NCI-H2081 treated with DMSO at 0.1 percent for 48 hours (cell line): ENCODE data around the gene EIF4E2.
"Not testable (repeated sequence)": the region's sequence is repeated elsewhere in the genome, so short reads cannot be mapped to it uniquely, and the experiment has no call there.

Experiments
- DNase-seq: peaks from one replicate; lab custom pipeline; 2025; lab: John Stamatoyannopoulos, UW

EIF4E2 gene

DNA sequence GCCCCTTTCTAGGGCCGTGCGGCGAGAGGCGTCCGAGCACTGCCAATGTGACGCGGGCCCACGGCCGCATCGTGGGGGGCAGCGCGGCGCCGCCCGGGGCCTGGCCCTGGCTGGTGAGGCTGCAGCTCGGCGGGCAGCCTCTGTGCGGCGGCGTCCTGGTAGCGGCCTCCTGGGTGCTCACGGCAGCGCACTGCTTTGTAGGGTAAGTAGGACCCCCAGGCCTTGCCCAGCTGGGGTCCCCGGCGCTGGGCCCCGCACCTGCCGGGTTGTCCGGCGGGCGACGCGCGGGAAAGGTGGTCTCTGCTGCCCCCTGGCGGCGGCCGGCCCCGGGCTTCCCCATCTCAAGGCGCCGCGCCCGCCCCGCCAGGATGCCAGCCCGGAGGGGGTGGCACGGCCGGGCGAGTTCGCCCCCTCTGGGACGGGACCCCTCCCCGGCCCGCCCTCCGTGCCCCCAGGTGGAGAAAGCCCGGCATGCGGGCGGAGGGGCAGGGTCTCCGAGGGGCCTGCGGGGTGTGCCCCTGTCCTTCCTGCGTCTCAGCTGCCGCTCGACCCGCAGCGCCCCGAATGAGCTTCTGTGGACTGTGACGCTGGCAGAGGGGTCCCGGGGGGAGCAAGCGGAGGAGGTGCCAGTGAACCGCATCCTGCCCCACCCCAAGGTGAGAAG is 28.4 kb upstream of the EIF4E2 start:
- DNase-seq = no peak

DNA sequence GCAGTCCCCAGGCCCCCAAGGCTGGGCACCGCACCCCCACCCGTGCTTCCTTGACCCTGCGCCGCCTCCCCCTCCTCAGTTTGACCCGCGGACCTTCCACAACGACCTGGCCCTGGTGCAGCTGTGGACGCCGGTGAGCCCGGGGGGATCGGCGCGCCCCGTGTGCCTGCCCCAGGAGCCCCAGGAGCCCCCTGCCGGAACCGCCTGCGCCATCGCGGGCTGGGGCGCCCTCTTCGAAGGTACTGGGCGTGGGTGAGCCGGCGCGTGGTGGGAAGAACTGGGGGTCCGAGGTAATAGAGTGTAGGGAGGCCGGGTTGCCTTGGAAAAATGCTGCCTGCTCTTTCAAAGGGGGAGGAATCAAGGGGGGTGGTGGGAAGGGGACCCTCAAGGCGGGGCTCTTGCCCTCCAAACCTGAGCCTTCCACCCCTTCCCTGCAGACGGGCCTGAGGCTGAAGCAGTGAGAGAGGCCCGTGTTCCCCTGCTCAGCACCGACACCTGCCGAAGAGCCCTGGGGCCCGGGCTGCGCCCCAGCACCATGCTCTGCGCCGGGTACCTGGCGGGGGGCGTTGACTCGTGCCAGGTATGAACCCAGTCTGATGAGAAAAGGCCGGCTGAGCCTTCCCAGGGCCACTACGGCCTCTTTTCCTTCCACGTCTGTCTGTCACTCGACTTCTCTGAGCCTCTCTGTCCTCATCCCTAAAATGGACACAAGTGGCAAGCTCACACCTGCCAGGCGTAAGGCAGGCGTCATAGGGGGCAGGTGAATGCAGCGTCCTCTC is 27.7 kb upstream of the EIF4E2 start:
- DNase-seq = no peak

DNA sequence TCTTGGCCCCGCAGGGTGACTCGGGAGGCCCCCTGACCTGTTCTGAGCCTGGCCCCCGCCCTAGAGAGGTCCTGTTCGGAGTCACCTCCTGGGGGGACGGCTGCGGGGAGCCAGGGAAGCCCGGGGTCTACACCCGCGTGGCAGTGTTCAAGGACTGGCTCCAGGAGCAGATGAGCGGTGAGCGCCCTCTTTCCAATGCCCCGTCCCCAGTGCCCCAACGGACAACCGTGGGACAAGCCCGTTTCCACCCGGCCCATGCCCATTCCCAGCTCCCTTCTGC is 27.1 kb upstream of the EIF4E2 start:
- no peak for DNase-seq

DNA sequence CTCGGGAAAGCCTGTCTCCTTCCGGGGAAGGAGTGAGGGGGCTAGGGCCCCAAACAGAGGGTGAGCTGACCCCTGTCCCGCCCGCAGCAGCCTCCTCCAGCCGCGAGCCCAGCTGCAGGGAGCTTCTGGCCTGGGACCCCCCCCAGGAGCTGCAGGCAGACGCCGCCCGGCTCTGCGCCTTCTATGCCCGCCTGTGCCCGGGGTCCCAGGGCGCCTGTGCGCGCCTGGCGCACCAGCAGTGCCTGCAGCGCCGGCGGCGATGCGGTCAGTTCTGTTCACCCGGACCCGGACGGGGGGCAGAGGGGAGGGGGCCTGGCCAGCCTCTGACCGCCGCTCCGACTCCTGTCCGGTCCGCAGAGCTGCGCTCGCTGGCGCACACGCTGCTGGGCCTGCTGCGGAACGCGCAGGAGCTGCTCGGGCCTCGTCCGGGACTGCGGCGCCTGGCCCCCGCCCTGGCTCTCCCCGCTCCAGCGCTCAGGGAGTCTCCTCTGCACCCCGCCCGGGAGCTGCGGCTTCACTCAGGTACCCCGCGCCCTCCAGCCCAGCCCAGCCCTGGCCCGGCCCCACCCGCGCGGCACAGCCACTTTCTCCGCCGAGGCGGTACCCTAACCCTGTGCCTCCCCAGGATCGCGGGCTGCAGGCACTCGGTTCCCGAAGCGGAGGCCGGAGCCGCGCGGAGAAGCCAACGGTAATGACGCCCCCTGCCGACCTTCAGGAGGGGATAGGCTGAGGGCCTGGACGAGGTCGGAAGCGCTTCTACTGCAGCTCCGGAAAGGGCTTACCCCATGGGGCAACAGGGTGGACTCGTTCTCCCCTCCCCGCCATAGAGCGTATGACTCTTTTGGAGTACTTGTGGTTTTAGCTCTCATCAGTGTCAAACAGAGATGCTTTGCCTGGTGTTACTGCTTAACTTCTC is 26.5 kb upstream of the EIF4E2 start:
- no peak for DNase-seq

DNA sequence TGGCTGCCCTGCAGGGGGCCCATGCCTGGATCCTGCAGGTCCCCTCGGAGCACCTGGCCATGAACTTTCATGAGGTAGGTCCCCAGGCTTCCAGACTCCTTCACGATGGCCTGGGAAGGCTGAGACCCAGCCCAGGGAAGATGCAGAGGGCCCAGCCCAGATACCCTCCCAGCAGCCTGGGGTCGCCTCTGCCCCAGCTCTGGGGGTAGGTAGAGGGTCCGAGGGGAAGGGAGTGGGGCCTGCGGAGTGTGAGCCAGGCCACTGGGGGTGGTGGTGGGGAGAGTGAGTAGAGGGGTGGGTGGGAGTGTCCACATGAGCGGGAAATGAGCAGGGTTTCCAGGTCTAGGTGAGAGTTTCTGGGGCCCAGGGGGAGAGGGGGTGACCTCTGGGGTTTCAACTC is 25.7 kb upstream of the EIF4E2 start:
- no peak for DNase-seq

DNA sequence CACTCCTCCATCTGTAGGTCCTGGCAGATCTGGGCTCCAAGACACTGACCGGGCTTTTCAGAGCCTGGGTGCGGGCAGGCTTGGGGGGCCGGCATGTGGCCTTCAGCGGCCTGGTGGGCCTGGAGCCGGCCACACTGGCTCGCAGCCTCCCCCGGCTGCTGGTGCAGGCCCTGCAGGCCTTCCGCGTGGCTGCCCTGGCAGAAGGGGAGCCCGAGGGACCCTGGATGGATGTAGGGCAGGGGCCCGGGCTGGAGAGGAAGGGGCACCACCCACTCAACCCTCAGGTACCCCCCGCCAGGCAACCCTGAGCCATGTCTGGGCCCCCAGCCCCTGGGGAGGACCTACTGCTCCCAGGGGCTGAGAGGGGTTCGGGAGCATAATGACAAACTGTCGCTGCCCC is 25.3 kb upstream of the EIF4E2 start:
- no peak for DNase-seq

DNA sequence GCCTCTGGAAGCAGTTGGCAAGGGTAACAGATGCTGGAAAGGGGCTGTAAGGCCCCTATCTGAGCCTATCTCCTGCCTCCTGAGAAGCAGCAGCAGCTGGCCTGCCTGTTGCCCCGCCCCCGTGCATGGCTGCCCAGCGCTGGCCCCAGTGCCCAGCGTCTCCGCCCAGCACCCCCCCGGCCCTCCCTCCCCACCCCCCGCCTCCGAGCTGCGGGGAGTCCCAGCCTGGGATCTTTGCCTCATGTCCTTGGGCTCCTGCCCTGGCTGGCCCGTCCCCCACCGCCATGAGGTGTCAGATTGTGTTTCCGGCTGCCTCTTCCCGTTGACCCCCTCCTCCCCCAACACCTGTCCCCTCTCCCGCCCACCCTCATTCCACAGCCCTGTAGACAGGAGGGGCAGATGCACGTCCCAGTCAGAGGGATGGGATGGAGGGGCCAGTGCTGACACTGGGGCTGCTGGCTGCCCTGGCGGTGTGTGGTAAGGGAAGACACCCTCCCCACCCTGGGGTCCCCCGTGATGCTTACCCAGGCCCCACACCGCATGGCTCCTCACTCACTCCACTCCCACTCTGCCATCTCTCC is 24.6 kb upstream of the EIF4E2 start, which contains the start of gene CHRND:
Gene CHRND, plus strand, starts transcription at position 370 of the 581 bp plus-strand sequence. Its CDS starts 56 bp downstream, at position 426.
- DNase-seq = no peak

DNA sequence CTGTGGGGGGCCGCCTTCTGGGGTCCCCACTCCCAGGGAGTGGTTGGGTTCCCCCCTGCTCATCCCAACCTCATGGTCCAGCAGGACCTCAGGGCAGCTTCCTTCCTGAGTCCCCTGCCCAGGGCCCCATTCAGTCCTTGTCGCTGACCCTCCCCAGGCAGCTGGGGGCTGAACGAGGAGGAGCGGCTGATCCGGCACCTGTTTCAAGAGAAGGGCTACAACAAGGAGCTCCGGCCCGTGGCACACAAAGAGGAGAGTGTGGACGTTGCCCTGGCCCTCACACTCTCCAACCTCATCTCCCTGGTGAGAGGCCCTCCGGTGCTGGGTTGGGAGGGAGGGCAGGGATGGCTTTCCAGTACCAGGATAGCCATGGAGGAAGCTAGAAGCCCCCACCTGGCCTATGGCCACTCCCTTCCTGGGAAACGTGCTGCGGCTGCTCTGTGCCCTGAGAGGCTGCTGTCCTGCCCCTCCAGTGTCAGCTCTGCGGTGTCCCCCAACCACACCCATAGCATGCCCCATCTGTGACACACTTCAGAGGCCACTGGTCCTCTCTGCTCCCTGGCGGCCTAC is 24.0 kb upstream of the EIF4E2 start:
- DNase-seq = no peak

DNA sequence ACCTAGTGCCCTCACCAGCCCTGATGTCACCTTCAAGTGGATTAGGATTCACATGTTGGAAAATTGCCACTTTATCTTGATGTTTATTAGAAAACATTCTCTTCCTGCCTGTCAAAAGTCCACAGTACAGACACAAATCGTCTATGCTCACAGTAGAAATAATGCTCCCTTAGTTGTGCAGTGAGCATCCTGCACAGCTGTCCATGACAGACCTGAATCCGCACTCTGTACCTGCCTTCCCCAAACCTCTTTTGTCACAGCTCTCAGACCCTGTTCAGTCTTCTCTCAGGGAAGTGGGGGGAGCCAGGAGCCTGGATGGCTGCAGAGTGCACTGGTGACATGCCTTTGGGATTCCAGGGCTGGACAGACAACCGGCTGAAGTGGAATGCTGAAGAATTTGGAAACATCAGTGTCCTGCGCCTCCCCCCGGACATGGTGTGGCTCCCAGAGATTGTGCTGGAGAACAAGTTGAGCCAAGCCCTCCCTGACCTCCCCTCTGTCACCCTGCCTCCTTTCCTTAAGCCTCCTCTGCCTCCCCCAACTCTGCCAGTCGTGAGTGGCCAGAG is 22.5 kb upstream of the EIF4E2 start:
- DNase-seq = no peak

DNA sequence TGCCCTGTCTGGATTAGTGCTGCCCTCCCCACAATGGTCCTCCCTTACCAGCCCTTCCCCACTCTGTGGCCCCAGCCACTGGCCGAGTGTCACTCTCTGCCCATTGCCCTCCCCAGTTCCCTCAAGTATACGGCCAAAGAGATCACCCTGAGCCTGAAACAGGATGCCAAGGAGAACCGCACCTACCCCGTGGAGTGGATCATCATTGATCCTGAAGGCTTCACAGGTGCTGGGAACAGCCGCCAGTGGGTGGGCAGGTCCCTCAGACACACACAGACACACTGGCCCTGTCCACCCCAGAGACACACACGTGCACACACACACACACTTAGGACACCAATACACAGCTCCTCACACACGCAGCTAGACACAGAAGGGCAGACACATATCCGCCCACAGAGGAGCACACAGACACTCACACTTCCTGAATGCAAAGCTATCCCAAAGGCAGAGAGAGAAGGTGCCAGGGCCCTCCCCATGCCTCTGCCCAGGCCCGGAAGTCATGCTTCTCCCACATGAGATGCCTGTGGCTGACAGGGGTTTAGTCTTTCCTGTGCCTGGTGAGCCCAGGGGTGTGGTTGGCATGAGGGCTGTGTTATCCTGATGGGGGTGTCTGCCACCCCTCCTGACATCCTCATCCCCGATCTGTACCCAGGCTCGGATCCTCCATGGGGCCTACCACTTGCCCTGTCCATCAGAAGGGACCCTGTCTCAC is 21.6 kb upstream of the EIF4E2 start:
- DNase-seq = no peak

DNA sequence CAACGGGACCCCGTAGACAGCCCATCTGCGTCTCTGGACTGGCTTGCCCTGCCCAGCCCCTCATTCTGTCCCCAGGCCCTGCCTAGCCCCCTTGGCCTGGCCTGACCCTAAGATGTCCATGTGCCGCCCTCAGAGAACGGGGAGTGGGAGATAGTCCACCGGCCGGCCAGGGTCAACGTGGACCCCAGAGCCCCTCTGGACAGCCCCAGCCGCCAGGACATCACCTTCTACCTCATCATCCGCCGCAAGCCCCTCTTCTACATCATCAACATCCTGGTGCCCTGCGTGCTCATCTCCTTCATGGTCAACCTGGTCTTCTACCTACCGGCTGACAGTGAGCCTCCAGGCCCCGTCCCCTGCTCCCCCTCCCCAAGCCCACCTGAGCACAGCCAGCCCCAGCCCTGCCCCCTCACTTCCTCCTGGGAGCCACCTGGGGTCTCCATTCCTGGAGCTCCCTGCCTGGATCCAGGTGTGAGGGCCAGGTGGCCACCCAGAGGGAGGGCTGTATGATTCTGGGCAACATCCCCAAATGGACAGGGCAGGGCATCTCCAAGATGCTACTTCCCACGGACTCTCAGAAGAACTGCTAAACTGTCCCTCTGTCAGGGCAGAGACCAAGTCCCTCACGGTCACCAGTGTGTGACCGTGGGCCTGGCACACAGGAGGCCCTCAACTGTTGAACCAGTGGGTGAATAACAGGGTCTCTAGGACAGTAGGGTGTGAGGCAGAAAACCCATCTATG is 20.5 kb upstream of the EIF4E2 start:
- no peak for DNase-seq

DNA sequence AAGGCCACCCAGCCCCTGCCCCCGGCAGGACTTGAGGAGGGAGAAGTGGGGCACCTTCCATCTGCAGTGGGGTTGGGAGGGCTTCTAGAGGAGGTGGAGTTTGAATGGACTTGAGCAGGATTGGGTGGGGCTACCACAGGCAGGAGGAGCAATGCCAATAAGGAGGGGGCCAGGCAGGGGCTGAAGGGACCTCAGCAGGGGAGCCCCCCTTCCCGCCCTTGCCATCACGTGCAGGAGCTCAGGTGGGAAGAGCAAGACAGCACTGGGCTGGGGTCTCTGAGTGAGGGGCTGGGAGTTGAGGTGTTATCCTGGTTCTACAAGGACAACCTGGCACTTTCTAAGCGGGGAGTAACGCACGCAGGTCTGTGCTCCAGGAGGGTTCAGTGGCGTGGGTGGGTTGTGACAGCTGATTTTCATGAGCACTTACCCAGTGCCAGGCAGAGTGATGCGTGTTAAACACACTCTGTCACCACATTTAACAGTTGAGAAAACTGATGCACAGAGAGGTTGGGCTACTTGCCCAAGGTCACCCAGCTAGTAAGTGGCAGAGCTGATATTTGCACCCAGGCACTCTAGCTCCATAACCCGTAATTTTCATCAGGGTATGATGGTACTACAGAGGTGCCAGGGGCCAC is 19.7 kb upstream of the EIF4E2 start:
- DNase-seq = no peak

DNA sequence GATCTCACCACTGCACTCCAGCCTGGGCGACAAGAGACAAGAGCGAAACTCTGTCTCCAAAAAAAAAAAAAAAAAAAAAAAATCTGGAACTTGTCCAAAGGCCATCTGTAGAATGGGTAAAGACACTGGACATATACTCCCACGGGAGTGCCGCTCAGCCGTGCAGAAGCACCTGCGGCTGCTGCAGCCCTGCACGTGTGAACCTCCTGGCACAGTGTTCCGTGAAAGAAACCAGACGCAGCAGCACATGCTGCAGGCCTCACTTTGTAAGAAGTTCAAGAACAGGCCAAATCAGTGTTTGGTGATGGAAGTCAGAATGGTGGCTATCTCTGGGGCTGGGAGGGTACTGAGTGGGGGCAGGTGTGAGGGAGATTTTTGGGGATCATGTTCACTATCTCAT is 18.1 kb upstream of the EIF4E2 start:
- DNase-seq = no peak

DNA sequence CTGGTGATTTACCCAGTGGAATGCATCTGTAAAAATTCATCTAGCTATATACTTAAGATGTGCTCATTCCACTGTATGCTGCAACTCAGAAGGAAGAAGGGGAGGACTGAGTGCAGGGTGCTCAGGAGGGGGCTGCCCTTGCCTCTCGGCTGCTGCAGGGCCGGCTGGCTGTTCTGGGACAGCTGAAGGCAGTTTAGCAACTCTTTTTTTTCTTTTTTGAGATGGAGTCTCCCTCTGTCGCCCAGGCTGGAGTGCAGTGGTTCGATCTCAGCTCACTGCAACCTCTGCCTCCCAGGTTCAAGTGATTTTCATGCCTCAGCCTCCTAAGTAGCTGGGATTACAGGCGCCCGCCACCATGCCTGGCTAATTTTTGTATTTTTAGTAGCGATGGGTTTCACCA is 17.7 kb upstream of the EIF4E2 start:
- not testable (repeated sequence) for DNase-seq

DNA sequence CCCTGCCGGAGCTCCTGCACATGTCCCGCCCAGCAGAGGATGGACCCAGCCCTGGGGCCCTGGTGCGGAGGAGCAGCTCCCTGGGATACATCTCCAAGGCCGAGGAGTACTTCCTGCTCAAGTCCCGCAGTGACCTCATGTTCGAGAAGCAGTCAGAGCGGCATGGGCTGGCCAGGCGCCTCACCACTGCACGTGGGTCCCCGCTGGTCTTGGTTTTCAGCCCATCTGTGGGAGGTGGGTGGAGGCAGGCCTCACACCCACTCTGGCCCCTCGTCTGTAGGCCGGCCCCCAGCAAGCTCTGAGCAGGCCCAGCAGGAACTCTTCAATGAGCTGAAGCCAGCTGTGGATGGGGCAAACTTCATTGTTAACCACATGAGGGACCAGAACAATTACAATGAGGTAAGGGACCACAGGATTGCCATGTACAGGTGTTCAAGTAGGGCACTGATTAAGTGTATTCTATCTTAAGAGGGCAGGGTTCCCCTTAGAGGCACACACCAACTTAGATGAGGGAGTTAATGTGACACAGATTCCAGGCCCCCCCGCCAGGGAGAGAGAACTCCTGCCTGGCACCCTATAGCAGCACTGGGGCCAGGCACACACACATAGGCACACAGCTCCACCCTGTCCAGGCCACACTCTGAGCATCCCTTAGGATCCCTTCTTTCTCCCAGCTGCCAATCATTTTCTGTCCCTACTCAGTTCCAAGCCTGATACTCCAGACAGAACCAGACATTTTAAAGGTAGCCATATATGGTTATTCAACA is 16.4 kb upstream of the EIF4E2 start:
- no peak for DNase-seq

DNA sequence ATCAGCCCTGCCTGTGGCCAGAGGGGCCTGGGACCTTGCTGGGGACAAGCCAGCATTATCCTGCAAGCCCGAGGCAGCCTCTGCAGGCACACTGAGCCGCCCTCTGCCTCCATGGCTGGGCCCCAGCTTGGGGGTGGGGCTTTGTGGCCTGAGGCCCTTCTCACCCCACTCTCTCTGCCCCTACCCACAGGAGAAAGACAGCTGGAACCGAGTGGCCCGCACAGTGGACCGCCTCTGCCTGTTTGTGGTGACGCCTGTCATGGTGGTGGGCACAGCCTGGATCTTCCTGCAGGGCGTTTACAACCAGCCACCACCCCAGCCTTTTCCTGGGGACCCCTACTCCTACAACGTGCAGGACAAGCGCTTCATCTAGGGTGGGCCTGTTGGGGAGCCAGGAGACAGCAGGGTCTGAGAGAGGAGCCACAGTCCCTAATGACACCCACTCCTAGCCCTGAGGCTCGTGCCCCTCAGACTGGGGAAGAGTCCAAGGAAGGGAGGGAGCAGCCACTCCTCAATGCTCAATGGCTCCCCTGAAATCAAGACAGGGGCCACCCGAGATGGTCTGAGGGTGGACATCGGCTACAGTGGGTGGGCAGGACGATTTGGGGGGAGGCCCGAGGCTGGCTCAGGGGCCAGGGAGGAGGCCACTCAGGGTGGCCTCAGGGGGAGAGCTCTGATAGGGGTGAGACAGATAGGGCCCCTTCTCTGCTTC is 15.4 kb upstream of the EIF4E2 start:
- no peak for DNase-seq

DNA sequence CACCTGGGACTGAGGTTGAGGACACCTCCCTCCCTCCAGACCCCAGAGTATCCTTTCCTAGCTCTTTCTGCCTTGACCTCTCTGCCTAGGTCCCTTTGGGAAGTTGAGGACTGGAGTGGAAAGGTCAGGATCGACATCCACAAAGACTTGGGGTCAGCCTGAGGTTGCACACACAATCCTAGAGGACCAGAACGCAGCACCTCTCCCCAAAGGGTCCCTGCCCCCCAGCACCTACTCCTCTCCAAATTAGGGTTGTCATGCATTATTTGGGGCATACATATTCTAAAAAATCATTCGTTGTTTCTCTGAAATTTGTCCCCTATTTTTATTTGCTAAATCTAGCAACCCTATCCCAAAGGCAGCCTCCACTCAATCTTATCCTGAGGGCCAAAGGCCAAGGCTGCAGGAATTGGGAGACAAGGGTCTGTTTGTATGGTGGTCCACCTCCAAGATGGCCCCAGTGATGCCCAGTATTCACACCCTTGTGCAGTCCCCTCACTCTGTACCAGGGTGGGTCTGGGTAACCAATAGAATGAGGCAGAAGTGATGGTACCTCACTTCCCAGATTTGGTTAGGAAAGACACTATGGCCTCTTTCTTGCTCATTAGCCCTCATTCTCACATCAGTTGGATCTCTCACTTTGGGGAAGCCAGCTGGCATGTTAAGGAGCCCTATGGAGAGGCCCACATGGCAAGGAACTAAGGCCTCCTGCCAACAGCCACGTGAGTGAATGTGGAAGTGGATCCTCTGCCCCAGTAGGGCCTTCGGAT is 14.5 kb upstream of the EIF4E2 start:
- DNase-seq = no peak

DNA sequence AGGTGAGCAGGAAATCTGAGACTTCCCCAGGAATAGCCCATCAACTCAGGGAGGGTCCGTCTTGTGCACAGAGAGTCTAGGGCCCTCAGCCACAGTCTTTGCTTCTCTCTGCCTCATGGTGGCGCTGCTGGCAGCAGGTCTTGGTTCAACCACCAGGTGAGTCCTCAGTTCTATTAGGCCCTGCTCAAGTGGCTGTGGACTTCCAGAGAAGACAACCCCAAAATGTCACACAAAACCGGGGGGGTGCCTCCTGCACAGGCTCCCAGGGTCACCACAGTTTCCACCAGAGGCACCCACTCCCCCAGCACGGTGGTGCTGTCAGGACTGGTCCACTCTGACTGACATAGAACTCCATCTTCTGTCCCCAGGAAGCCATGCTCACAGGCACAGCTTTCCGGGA is 13.4 kb upstream of the EIF4E2 start:
- no peak for DNase-seq
